OCI-LY1 (cell line): ENCODE measurements around the gene GMPS.

Experiments
- H2AFZ ChIP-seq: fragments of 200-600 bp; sonication (generic), shearing (Covaris generic); 2 replicates; pipeline ENCODE4 v1.6.0; 2014; ENCODE audit warnings: antibody characterized with exemption, mild to moderate bottlenecking, low read length
- H3F3A ChIP-seq: fragments of 200-600 bp; sonication (generic), shearing (Covaris generic); 2 replicates; pipeline ENCODE4 v1.6.0; 2014; ENCODE audit warnings: mild to moderate bottlenecking, antibody characterized with exemption, low read length, moderate library complexity; ENCODE audit not compliant: insufficient read depth
- H3K27ac ChIP-seq: fragments of 200-600 bp; sonication (generic); 2 replicates; pipeline ENCODE4 v1.5.1; 2014; ENCODE audit warnings: low read length, mixed run types, mild to moderate bottlenecking, low read depth; ENCODE audit not compliant: poor library complexity, severe bottlenecking
- H3K27me3 ChIP-seq: fragments of 200-600 bp; sonication (generic); 2 replicates; pipeline ENCODE4 v1.6.0; 2014; ENCODE audit warnings: antibody characterized with exemption, mild to moderate bottlenecking, low read length, moderate library complexity; ENCODE audit not compliant: insufficient read depth
- H3K36me3 ChIP-seq: fragments of 200-600 bp; sonication (generic); 2 replicates; pipeline ENCODE4 v1.6.1; 2014; ENCODE audit warnings: mild to moderate bottlenecking, antibody characterized with exemption, low read length, moderate library complexity, mixed read lengths; ENCODE audit not compliant: insufficient read depth
- H3K4me1 ChIP-seq: fragments of 200-600 bp; sonication (generic); 2 replicates; pipeline ENCODE4 v1.5.1; 2014; ENCODE audit warnings: mild to moderate bottlenecking, low read length, moderate library complexity; ENCODE audit not compliant: insufficient read depth, severe bottlenecking
- H3K4me2 ChIP-seq: fragments of 200-600 bp; sonication (generic), shearing (Covaris generic); 2 replicates; pipeline ENCODE4 v1.6.1; 2014; ENCODE audit warnings: low read length
- H3K4me3 ChIP-seq: fragments of 200-600 bp; sonication (generic); 2 replicates; pipeline ENCODE4 v1.5.1; 2014; ENCODE audit warnings: low read length, low read depth, mild to moderate bottlenecking, mixed read lengths; ENCODE audit not compliant: poor library complexity, severe bottlenecking
- H3K79me2 ChIP-seq: fragments of 200-600 bp; shearing (Covaris generic); 2 replicates; pipeline ENCODE4 v1.6.1; 2016; ENCODE audit warnings: mixed run types, low read length, mixed read lengths; ENCODE audit not compliant: insufficient read depth
- H3K9ac ChIP-seq: fragments of 200-600 bp; sonication (generic), shearing (Covaris generic); 2 replicates; pipeline ENCODE4 v1.6.1; 2014; ENCODE audit warnings: mild to moderate bottlenecking, low read length, mixed read lengths
- H3K9me2 ChIP-seq: fragments of 200-600 bp; sonication (generic), shearing (Covaris generic); 2 replicates; pipeline ENCODE4 v1.6.1; 2014; ENCODE audit warnings: low read depth, mild to moderate bottlenecking, low read length, mixed read lengths
- H3K9me3 ChIP-seq: fragments of 200-600 bp; shearing (Covaris generic); 2 replicates; pipeline ENCODE4 v1.6.1; 2014; ENCODE audit warnings: low read length, mixed read lengths
- H4K20me1 ChIP-seq: fragments of 200-600 bp; sonication (generic), shearing (Covaris generic); 2 replicates; pipeline ENCODE4 v1.6.0; 2016; ENCODE audit warnings: mild to moderate bottlenecking, low read length; ENCODE audit not compliant: insufficient read depth
- EZH2 ChIP-seq: fragments of 200-600 bp; sonication (generic), shearing (Covaris generic); IDR thresholded peaks from 2 replicates; pipeline ENCODE4 v1.8.0; 2017; ENCODE audit warnings: borderline replicate concordance, mixed run types, mild to moderate bottlenecking, antibody characterized with exemption, low read length, moderate library complexity, mixed read lengths
- TF ChIP-seq, protein P1 (sequence below): fragments of 200-600 bp; sonication (generic), shearing (Covaris generic); IDR thresholded peaks from 2 replicates; pipeline ENCODE4 v1.5.1; 2017; ENCODE audit warnings: mild to moderate bottlenecking, antibody characterized with exemption, low read length, moderate library complexity, mixed read lengths

The GMPS gene

DNA sequence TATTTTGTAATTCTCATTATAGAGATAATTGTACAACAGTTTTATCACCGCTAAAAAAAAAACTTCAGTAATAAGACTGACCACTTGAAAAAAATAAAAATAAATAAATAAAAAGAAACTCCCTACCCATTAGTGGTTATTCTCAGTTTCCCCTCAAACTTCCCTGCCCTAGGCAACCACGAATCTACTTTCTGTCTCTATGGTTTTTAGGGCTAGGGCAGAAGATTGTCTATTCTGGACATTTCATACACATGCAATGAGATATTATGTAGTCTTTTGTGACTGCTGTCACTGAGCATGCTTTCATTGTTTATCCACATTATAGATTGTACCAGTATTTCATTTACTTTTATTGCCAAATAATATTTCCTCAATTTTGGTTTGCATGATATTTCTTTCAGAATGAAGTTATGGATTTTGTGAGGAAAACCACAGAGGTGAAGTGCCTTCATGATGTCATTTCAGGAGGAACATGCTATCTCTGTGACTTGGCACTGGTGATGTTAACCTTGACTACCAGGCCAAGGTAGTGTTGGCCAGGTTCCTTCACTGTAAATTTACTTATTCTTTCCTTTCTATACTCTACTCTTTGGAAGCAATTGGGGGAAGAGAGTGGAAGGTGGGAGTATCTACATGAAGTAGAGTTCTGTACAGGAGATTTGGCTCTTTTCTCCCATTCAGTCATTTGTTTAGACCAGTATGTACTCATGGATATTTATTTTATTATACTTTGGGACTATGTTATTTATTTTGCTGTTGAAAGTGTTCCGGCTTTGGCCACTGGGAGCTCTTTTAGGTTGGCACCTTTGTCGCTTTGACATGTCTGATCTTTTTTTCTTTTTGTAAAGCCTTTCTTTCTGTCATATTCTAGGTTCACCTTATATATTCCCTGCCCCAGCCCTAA is 86.3 kb downstream of the GMPS start:
- no peaks in the 10 kb centered on the region for H4K20me1 ChIP-seq
- H3K36me3 ChIP-seq = peaks cover 4% of the 10 kb centered on the region; the same call in 1 of the 2 replicates
- H3K27ac ChIP-seq = no peak overlapping the region
- no peaks in the 10 kb centered on the region for H3K9me2 ChIP-seq
- no peaks in the 10 kb centered on the region for H3F3A ChIP-seq
- H3K9me3 ChIP-seq = no peaks in the 10 kb centered on the region
- H3K4me3 ChIP-seq = no peak overlapping the region
- no peaks in the 10 kb centered on the region for H3K4me1 ChIP-seq
- H3K9ac ChIP-seq = no peak overlapping the region
- H3K79me2 ChIP-seq = no peaks in the 10 kb centered on the region
- no peaks in the 10 kb centered on the region for H3K27me3 ChIP-seq
- TF ChIP-seq, protein P1, sequence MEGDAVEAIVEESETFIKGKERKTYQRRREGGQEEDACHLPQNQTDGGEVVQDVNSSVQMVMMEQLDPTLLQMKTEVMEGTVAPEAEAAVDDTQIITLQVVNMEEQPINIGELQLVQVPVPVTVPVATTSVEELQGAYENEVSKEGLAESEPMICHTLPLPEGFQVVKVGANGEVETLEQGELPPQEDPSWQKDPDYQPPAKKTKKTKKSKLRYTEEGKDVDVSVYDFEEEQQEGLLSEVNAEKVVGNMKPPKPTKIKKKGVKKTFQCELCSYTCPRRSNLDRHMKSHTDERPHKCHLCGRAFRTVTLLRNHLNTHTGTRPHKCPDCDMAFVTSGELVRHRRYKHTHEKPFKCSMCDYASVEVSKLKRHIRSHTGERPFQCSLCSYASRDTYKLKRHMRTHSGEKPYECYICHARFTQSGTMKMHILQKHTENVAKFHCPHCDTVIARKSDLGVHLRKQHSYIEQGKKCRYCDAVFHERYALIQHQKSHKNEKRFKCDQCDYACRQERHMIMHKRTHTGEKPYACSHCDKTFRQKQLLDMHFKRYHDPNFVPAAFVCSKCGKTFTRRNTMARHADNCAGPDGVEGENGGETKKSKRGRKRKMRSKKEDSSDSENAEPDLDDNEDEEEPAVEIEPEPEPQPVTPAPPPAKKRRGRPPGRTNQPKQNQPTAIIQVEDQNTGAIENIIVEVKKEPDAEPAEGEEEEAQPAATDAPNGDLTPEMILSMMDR = no peak
- no peak for TF ChIP-seq EZH2
- no peak overlapping the region for H3K4me2 ChIP-seq
- H2AFZ ChIP-seq = no peak overlapping the region

DNA sequence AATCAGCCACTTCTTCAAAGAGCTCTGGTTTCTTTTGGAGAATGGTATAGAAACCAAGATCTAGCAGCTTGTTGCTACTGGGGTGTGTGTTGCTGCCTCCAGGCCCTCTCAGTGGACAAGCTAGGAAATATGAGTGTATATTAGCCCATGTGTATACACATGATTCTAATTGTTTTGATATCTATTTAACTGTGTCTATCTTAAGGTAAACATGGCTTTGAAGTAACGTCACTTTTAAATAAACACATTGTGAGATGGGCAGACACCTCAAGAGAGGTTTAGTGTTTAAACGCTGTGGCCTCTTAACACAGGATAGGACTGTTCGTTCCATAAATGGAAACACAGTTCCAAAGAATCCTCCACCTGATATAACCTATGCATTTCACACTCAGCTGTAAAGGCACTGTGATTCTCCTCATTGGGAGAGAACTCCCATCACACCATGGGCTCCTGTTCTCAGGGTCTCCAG is 87.0 kb downstream of the GMPS start:
- no peak overlapping the region for H3K4me2 ChIP-seq
- H3K27ac ChIP-seq = no peak overlapping the region

DNA sequence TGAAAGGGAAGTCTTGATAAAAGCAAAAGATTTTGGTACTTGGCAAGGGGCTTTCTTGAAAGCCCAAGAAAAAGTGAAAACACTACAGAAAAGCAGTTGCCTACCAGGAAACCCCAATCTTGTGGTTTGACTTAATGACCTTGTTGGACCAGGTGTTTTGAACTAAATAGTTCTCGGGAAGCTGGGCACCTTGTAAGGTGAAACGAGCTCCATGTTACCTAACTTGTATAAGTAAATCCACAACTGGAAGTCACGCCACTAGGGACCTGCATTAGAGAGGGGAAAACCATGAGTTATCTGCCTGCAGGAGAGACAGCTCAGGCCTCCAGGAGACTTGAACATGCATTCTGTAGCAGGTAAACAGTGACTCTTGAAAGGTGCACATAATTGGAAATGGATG is 88.2 kb downstream of the GMPS start:
- no peak for TF ChIP-seq EZH2
- TF ChIP-seq, protein P1 = no peak
- no peaks in the 10 kb centered on the region for H3K4me1 ChIP-seq

More for the DNA sequence above, 87.0 kb downstream of the GMPS start:
- Histone ChIP-seq H3K4me3 (no peak overlapping the region), H3K27me3 (no peaks in the 10 kb centered on the region), H3K79me2 (no peaks in the 10 kb centered on the region), H3K36me3 (peaks cover 4% of the 10 kb centered on the region; the same call in 1 of the 2 replicates), H3K9ac (no peak overlapping the region), H3K9me3 (no peaks in the 10 kb centered on the region), H4K20me1 (no peaks in the 10 kb centered on the region), H2AFZ (no peak overlapping the region), H3K9me2 (no peaks in the 10 kb centered on the region), H3K4me1 (no peaks in the 10 kb centered on the region), H3F3A (no peaks in the 10 kb centered on the region)
- TF ChIP-seq, protein P1 = no peak
- TF ChIP-seq EZH2 = no peak

More for the DNA sequence above, 88.2 kb downstream of the GMPS start:
- no peak overlapping the region for H3K9ac ChIP-seq
- H4K20me1 ChIP-seq = no peaks in the 10 kb centered on the region
- no peak overlapping the region for H3K4me2 ChIP-seq
- no peaks in the 10 kb centered on the region for H3K9me3 ChIP-seq
- H3K79me2 ChIP-seq = no peaks in the 10 kb centered on the region
- H3K27ac ChIP-seq = no peak overlapping the region
- no peaks in the 10 kb centered on the region for H3K27me3 ChIP-seq
- H3K9me2 ChIP-seq = no peaks in the 10 kb centered on the region
- no peaks in the 10 kb centered on the region for H3F3A ChIP-seq
- no peak overlapping the region for H2AFZ ChIP-seq
- no peak overlapping the region for H3K4me3 ChIP-seq
- H3K36me3 ChIP-seq = peaks cover 4% of the 10 kb centered on the region; the same call in 1 of the 2 replicates
